WI38 (cell line): Measurements from ENCODE around the gene CFH.
"Not testable (repeated sequence)": the region's sequence is repeated elsewhere in the genome, so short reads cannot be mapped to it uniquely, and the experiment has no call there.

Source experiments
- H3K4me3 ChIP-seq: 2 replicates; pipeline ENCODE4 v1.5.1; 2011; ENCODE audit warnings: low read depth, mild to moderate bottlenecking, control low read depth, low read length
- CTCF ChIP-seq: IDR thresholded peaks from 2 replicates; pipeline ENCODE4 v1.5.1; 2012; ENCODE audit warnings: low read depth, mild to moderate bottlenecking, control low read depth, low read length

CFH gene

GRCh38 chr1:196717868-196718267 lies 66.0 kb downstream of the CFH start:
- H3K4me3 ChIP-seq, result no peak overlapping the region

GRCh38 chr1:196723325-196724185 lies 71.7 kb downstream of the CFH start:
- no peak overlapping the region for H3K4me3 ChIP-seq
- peak; percentile 54 for TF ChIP-seq CTCF

More at GRCh38 chr1:196717868-196718267, 66.0 kb downstream of the CFH start:
- TF ChIP-seq CTCF, result no peak

GRCh38 chr1:196732526-196732925 lies 80.7 kb downstream of the CFH start:
- H3K4me3 ChIP-seq, result no peak overlapping the region
- TF ChIP-seq CTCF, result 0 out of 2 replicates have a peak, but pooled peaks have one; percentile 8

- no peak for TF ChIP-seq CTCF
- no peak overlapping the region for H3K4me3 ChIP-seq
These were observed 81.5 kb downstream of the CFH start for GRCh38 chr1:196733091-196733970.

- no peak for TF ChIP-seq CTCF
- no peak overlapping the region for H3K4me3 ChIP-seq
These were observed 82.2 kb downstream of the CFH start for GRCh38 chr1:196734006-196734405.

- TF ChIP-seq CTCF, result no peak
These were observed 82.6 kb downstream of the CFH start for GRCh38 chr1:196734460-196734859.

GRCh38 chr1:196738730-196739129 lies 86.9 kb downstream of the CFH start:
- H3K4me3 ChIP-seq, result no peak overlapping the region
- TF ChIP-seq CTCF, result no peak

More at GRCh38 chr1:196734460-196734859, 82.6 kb downstream of the CFH start:
- H3K4me3 ChIP-seq, result no peak overlapping the region

GRCh38 chr1:196743244-196743643 lies 91.4 kb downstream of the CFH start:
- not testable (repeated sequence) for H3K4me3 ChIP-seq

GRCh38 chr1:196765019-196765740 lies 113.3 kb downstream of the CFH start:
- not testable (repeated sequence) for H3K4me3 ChIP-seq

GRCh38 chr1:196769823-196770222 lies 118.0 kb downstream of the CFH start:
- H3K4me3 ChIP-seq, result not testable (repeated sequence)
